Body of pancreas (tissue), 4 donors: ENCODE data around the gene CREB3L1.

ENCODE experiments used
- POLR2A ChIP-seq, 3 donors: fragments of 450-650 bp; IDR thresholded peaks; one replicate each; pipeline ENCODE4 v1.6.1; 2016; ENCODE audit warnings: antibody characterized with exemption in 3 of 3, mild to moderate bottlenecking in 2 of 3
- TF ChIP-seq, protein P1 (sequence below), 7 experiments: fragments of 450-650 bp in 4 of 7; fragments of 200-600 bp in 3 of 7; sonication (generic) in 3 of 7; IDR thresholded peaks; one replicate each; pipeline ENCODE4 v1.5.1; 2016 to 2019; ENCODE audit warnings: antibody characterized with exemption in 7 of 7

DNA sequence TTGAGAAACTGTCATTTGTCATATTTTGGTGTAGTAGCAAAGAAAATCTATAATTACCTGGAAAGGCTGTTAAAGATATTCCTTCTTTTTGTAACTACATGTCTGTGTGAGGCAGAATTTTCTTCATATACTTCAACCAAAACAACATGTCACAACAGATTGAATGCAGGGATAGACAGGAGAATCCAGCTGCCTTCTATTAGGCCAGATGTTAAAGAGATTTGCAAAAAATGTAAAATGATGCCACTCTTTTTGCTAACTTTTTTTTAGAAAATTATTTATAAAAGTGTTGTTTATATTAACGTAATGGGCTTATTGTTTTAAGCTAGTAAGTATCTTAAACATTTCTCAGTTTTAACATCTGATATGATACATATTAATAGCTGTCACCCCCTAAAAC lies 82.5 kb downstream of the CREB3L1 start:
- TF ChIP-seq, protein P1, sequence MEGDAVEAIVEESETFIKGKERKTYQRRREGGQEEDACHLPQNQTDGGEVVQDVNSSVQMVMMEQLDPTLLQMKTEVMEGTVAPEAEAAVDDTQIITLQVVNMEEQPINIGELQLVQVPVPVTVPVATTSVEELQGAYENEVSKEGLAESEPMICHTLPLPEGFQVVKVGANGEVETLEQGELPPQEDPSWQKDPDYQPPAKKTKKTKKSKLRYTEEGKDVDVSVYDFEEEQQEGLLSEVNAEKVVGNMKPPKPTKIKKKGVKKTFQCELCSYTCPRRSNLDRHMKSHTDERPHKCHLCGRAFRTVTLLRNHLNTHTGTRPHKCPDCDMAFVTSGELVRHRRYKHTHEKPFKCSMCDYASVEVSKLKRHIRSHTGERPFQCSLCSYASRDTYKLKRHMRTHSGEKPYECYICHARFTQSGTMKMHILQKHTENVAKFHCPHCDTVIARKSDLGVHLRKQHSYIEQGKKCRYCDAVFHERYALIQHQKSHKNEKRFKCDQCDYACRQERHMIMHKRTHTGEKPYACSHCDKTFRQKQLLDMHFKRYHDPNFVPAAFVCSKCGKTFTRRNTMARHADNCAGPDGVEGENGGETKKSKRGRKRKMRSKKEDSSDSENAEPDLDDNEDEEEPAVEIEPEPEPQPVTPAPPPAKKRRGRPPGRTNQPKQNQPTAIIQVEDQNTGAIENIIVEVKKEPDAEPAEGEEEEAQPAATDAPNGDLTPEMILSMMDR (IDR thresholded peaks at IDR 0.05) = no peak
- TF ChIP-seq POLR2A (IDR thresholded peaks at IDR 0.05) = no peak
